Ectodermal cell (in vitro differentiated cells): ENCODE measurements around the gene LMLN.
"Not testable (repeated sequence)": the region's sequence is repeated elsewhere in the genome, so short reads cannot be mapped to it uniquely, and the experiment has no call there.

Experiments used
- H3K27ac ChIP-seq: 2 replicates; pipeline ENCODE4 v1.7.0; 2013; ENCODE audit warnings: mild to moderate bottlenecking, low read depth, low read length; ENCODE audit not compliant: insufficient read depth, poor library complexity, severe bottlenecking
- H3K27me3 ChIP-seq: 2 replicates; pipeline ENCODE4 v1.7.0; 2013; ENCODE audit warnings: mild to moderate bottlenecking, low read length; ENCODE audit not compliant: insufficient read depth, control insufficient read depth, poor library complexity, severe bottlenecking
- H3K36me3 ChIP-seq: one replicate; pipeline ENCODE4 v1.7.0; 2013; ENCODE audit warnings: low read length; ENCODE audit not compliant: control insufficient read depth, insufficient read depth
- H3K4me1 ChIP-seq: one replicate; pipeline ENCODE4 v1.7.0; 2013; ENCODE audit warnings: low read length; ENCODE audit not compliant: control insufficient read depth, insufficient read depth
- H3K4me3 ChIP-seq: 2 replicates; pipeline ENCODE4 v1.7.0; 2013; ENCODE audit warnings: low read depth, low read length, control low read depth; ENCODE audit not compliant: insufficient read depth
- H3K9me3 ChIP-seq: 2 replicates; pipeline ENCODE4 v1.7.0; 2013; ENCODE audit warnings: mild to moderate bottlenecking, low read length, moderate library complexity; ENCODE audit not compliant: control insufficient read depth
- WGBS, 2 experiments: methylation state at CpG; one replicate each; pipeline ENCODE4 v1.1.7; 2013; ENCODE audit warnings: missing lambda C conversion rate in 2 of 2; 5-methylcytosine and 5-hydroxymethylcytosine counted together

Gene LMLN

GRCh38 chr3:198046120-198046857 is 86.3 kb downstream of the LMLN start:
- no peak overlapping the region for H3K27ac ChIP-seq

GRCh38 chr3:198048445-198048844 is 88.4 kb downstream of the LMLN start:
- no peak overlapping the region for H3K4me3 ChIP-seq
- no peaks in the 10 kb centered on the region for H3K9me3 ChIP-seq
- H3K27ac ChIP-seq: no peak overlapping the region
- H3K4me1 ChIP-seq: no peaks in the 10 kb centered on the region
- H3K36me3 ChIP-seq: no peaks in the 10 kb centered on the region
- no peaks in the 10 kb centered on the region for H3K27me3 ChIP-seq

More at GRCh38 chr3:198046120-198046857, 86.3 kb downstream of the LMLN start:
- H3K27me3 ChIP-seq: no peaks in the 10 kb centered on the region
- H3K4me3 ChIP-seq: no peak overlapping the region
- H3K9me3 ChIP-seq: no peaks in the 10 kb centered on the region
- no peaks in the 10 kb centered on the region for H3K4me1 ChIP-seq
- H3K36me3 ChIP-seq: no peaks in the 10 kb centered on the region
- WGBS, 2 experiments: 89 to 94% methylated on average over 8 of the region's 8 CpGs

GRCh38 chr3:198051836-198052235 is 91.8 kb downstream of the LMLN start:
- WGBS, 2 experiments: 38 to 86% methylated on average over 1 to 2 of the region's 2 CpGs
- H3K4me3 ChIP-seq: no peak overlapping the region
- no peaks in the 10 kb centered on the region for H3K4me1 ChIP-seq
- no peak overlapping the region for H3K27ac ChIP-seq
- no peaks in the 10 kb centered on the region for H3K27me3 ChIP-seq
- H3K9me3 ChIP-seq: no peaks in the 10 kb centered on the region
- no peaks in the 10 kb centered on the region for H3K36me3 ChIP-seq

DNA sequence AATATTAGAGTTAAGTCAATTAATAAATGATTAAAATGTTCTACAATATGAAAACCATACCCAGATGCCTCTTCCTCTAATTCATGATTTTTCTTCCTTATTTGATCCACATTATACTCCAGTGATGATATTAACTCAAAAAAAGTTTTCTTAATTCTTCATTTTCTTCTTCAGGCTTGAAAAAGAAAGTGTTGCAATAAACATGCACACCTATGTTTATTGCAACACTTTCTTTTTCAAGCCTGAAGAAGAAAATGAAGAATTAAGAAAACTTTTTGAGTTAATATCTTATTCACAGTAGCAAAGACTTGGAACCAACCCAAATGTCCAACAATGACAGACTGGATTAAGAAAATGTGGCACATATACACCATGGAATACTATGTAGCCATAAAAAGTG is 93.4 kb downstream of the LMLN start:
- H3K27me3 ChIP-seq: not testable (repeated sequence)

DNA sequence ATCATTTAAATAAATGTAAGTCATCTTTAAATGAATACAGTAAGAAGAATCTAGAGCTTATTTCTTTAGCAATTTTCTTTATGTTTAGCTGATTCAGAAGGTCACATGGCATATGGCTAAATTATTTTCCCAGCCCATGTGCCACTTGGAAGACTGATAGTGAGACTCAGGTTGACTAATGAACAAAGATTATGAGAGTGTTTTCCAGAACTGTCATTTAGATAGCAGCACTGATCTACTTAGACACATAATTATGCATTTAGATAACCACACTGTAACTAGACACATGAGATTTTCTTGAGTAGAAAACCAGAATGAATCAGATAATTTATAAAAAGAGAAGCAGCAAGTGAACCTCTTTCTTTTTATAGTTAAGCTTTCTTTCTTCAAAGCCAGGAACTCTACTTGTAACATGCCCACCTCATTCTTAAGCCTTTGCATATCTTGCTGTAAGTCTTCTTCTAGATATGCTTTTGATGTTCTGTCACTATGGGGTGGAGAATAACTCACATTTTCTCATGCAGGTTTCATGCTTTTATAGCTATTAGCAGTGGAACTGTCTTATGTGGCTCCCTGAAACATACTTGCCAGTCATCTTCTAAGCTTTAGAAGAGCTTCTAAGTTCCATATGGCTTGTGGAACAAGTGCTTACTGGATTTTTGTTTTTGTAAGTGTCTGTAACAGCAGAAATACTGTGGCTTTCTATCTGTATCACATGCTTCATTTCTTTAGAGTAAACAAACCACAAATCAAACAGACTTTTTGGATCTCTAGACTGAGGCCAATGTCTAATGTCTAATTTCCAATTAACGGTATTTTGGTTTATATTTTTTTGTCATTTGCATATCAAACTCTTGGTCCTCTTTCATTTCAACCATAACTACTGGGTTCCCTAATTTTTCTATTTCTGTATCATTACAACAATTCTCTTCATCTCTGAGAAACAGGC is 101.4 kb downstream of the LMLN start:
- Histone ChIP-seq H3K4me3 (no peak overlapping the region), H3K4me1 (no peaks in the 10 kb centered on the region), H3K27me3 (no peaks in the 10 kb centered on the region), H3K27ac (no peak overlapping the region), H3K36me3 (no peaks in the 10 kb centered on the region), H3K9me3 (no peaks in the 10 kb centered on the region)
- 75 to 93% methylated on average over 1 of the region's 1 CpG for WGBS, 2 experiments

More for the DNA sequence above, 93.4 kb downstream of the LMLN start:
- not testable (repeated sequence) for H3K4me1 ChIP-seq, H3K36me3 ChIP-seq, H3K27ac ChIP-seq, H3K4me3 ChIP-seq, H3K9me3 ChIP-seq

DNA sequence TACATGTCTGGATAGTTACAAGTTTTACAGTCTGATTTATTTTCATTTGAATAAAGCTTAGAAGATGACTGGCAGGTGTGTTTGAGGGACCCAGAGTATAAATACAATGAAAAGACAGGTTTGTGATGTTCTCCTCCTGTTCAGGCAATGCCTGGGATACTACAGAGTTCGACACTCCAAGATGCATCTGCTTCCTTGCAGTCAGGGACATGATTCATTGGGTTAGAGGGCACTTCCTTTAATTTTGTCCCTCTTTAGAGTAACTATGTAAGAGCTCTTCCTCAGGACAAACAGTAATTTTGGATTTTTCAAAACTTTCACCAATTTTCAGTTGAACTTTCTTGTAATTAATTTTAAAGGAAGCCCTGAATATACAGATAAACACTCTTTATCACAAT is 102.0 kb downstream of the LMLN start:
- no peak overlapping the region for H3K27ac ChIP-seq
- 62 to 76% methylated on average over 1 of the region's 1 CpG for WGBS, 2 experiments
- H3K9me3 ChIP-seq: no peaks in the 10 kb centered on the region
- no peaks in the 10 kb centered on the region for H3K36me3 ChIP-seq
- H3K4me3 ChIP-seq: no peak overlapping the region
- no peaks in the 10 kb centered on the region for H3K4me1 ChIP-seq
- no peaks in the 10 kb centered on the region for H3K27me3 ChIP-seq

DNA sequence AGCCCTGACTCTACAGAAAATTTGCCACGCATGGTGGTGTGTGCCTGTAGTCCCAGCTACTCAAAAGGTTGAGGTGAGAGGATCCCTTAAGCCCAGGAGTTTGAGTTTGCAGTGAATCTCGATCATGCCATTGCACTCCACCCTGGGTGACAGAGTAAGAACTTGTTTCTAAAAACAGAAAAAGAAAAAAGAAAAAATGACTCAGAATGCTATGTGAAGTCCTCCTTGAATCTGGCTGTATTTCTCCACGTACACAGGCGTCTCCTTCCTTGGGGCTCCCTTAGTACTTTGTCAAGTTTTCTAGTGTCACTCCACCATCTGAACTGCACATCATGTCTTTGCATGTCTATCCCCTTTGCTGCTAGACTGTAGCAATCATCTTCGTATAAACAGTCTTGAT is 104.4 kb downstream of the LMLN start:
- WGBS, 2 experiments: 85 to 88% methylated on average over 5 of the region's 5 CpGs
- H3K27ac ChIP-seq: no peak overlapping the region
- no peaks in the 10 kb centered on the region for H3K9me3 ChIP-seq
- H3K36me3 ChIP-seq: no peaks in the 10 kb centered on the region
- no peak overlapping the region for H3K4me3 ChIP-seq
- H3K4me1 ChIP-seq: no peaks in the 10 kb centered on the region
- H3K27me3 ChIP-seq: no peaks in the 10 kb centered on the region

DNA sequence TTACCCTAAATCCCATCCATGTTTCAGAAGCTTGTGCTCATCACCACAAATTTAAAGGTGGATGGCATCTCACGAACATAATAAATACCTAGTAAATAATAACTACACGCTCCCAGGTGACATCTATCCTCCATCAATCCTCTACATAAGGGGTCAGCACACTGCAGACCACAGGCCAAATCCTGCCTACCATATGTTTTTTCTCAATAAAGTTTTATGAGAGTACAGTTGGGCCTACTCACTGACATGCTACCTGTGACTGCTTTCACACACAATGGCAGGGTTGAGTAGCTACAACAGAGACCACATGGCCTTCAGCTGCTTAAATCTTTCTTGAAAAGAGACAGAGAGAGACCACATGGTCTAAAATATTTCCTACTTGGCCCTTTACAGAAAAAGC is 105.9 kb downstream of the LMLN start:
- Histone ChIP-seq H3K27me3 (no peaks in the 10 kb centered on the region), H3K9me3 (no peaks in the 10 kb centered on the region), H3K4me3 (no peak overlapping the region), H3K27ac (no peak overlapping the region), H3K4me1 (no peaks in the 10 kb centered on the region), H3K36me3 (no peaks in the 10 kb centered on the region)
- 84 to 91% methylated on average over 2 of the region's 2 CpGs for WGBS, 2 experiments

DNA sequence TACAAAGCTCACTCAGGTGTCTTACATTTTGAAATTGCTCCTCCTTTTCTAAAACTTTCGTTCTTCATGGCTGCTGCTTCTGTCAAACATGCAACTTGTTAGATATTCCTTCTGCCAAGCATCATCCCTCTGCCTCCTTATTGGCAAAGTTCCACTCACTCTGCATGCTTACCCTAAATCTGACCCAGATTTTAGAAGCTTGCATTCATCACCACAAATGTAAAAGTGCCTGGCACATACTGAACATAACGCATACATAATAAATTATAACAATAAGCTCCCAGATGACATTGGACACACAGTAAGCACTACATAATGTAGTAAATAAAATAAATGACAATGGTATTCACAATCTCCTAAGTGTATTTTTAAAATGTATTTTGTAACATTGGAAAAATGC is 107.4 kb downstream of the LMLN start:
- no peaks in the 10 kb centered on the region for H3K9me3 ChIP-seq
- H3K36me3 ChIP-seq: no peaks in the 10 kb centered on the region
- 85 to 90% methylated on average over 2 of the region's 2 CpGs for WGBS, 2 experiments
- H3K4me3 ChIP-seq: no peak overlapping the region
- no peaks in the 10 kb centered on the region for H3K4me1 ChIP-seq
- H3K27me3 ChIP-seq: no peaks in the 10 kb centered on the region
- H3K27ac ChIP-seq: no peak overlapping the region

- no peaks in the 10 kb centered on the region for H3K4me1 ChIP-seq
- peaks cover 23% of the 10 kb centered on the region for H3K27me3 ChIP-seq
- no peak overlapping the region for H3K27ac ChIP-seq
- no peak overlapping the region for H3K4me3 ChIP-seq
- H3K9me3 ChIP-seq: no peaks in the 10 kb centered on the region
- WGBS, 2 experiments: 88 to 90% methylated on average over 5 of the region's 5 CpGs
- no peaks in the 10 kb centered on the region for H3K36me3 ChIP-seq
These were observed 110.9 kb downstream of the LMLN start for GRCh38 chr3:198070871-198071270.
